ENCODE results near the gene CTRL. TPM values are rescaled to one million over a fixed set of nuclear protein-coding genes. Genes with fewer than 3 reads are reported as not detected.
A peak's percentile ranks its signal among the peaks of the same experiment; 100 is the strongest.

Gene CTRL
- total and polyA plus RNA-seq, 2 donors, result 0.91 TPM; not detected in 1

DNA sequence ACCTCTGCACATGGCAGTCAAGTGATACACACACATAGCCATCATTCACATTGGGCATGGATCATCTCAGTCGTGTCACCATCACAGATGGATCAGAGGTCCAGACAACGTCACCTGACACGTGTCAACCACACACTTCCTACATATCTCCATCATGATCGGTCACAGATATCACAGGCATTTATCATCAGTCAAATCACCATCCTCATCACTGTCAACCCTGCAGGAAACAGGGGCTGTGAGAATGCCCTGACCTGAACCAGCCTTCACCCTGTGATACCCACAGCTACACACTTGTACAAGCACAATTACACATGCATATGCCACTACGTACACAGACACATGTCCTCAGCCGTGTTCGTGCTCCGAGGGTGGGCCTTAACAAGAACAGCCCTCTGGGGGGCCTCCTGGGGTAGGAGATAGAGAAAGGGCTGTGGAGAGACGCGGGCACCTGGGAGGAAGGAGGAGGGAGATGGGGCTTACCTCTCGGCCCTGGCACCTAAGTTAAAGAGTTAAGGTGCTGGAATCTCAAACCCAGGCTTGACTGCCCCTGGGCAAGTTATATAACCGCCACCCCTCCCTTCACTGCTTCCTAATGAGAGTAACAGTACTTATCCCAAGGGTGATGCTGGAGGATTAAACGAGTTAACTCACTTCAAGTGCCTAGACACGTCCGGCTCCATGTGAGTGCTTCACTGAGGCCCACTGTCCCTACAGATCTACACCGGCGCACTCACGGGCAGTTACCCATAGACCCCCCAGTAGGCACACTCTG is 35.7 kb upstream of the CTRL start:
- no peak for DNase-seq (ENCODE audit: extremely low spot score)
- Histone ChIP-seq H3K4me1 (ENCODE audit: insufficient read depth) (no peaks in the 10 kb centered on the region), H3K36me3 (ENCODE audit: insufficient read depth) (no peaks in the 10 kb centered on the region), H3K4me3 (ENCODE audit: low read depth, low read length) (peak overlapping the region; percentile 84), H3K27ac (ENCODE audit: low read depth) (no peak overlapping the region)
- 3% methylated on average over 18 of the region's 18 CpGs for WGBS

DNA sequence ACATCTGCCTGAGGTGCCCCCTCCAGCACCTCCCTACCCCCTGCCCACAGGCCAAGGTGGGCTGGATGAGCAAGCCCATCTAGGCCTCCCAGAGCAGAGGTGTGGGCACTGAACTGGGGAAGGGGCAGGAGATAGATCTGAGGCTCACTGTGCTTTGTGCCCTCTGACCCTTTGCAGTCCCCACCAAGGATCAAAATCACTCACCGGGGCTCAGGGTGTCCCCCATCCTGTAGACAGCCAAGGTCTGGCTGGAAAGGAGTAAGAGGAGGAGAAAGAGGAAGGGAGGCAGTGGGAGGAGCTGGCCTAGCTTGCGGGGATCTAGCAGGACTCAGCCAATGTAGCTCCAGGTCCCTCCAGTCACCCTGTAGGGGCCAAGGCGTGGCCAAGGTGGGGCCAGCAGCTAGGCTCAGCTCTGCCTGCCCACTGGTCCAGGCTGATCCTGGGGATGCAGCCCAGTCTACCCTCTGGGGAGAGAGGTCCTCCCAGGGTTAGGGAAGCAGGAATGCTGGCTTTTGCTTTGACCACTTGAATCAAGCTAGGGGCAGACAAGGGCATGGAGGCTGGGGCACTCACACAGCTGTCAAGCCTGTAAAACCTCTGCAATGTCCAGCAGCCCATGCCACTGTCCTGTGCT is 35.0 kb upstream of the CTRL start:
- Histone ChIP-seq H3K27ac (ENCODE audit: low read depth) (no peak overlapping the region), H3K4me3 (ENCODE audit: low read depth, low read length) (peak overlapping the region; percentile 84), H3K36me3 (ENCODE audit: insufficient read depth) (no peaks in the 10 kb centered on the region), H3K4me1 (ENCODE audit: insufficient read depth) (no peaks in the 10 kb centered on the region)
- no peak for DNase-seq (ENCODE audit: extremely low spot score)
- WGBS, result 24% methylated on average over 3 of the region's 3 CpGs

DNA sequence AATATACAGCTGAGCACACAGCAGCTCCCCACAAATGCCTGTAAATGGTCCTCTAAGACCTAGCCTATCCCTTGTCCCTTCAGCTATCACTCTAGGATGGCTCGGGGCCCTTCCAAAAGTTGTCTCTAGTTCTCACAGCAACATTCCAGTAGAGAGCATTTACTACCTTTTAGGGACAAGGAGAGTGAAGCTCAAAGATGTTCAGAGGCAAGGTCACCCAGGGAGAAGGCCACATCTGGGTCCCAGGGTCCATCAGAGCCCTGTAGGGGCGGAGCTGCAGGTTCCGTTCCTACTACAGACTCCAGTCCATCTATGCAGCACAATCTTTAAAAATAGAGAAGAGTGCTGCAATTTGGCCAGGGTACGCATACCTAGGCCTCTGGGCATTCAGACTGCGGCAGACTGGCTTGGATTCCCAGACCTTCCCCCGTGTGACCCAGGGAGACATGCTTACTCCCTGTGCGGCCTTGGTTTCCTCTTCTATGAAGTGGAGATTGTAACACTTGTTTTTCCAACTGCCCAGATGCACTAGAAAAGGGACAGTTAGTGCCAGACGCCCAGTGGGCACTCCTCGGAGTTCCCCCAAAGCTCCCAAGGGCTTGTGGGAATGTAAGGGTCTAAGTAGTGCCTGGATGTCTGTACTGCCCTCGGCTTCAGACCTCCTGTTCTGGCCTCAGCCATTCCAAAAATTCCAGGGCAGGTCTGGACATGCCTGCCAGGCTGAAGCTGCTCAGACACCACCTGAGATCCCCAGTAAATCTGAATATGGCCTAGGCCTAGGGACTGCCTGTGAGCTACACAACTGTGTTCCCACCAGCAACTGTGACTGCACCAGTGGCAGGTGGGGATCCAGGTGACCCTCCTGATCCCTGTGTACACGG is 34.2 kb upstream of the CTRL start:
- no peak overlapping the region for H3K27ac ChIP-seq (ENCODE audit: low read depth)
- no peaks in the 10 kb centered on the region for H3K36me3 ChIP-seq (ENCODE audit: insufficient read depth)
- WGBS, result 51% methylated on average over 11 of the region's 11 CpGs
- no peak for DNase-seq (ENCODE audit: extremely low spot score)
- no peak overlapping the region for H3K4me3 ChIP-seq (ENCODE audit: low read depth, low read length)
- no peaks in the 10 kb centered on the region for H3K4me1 ChIP-seq (ENCODE audit: insufficient read depth)

DNA sequence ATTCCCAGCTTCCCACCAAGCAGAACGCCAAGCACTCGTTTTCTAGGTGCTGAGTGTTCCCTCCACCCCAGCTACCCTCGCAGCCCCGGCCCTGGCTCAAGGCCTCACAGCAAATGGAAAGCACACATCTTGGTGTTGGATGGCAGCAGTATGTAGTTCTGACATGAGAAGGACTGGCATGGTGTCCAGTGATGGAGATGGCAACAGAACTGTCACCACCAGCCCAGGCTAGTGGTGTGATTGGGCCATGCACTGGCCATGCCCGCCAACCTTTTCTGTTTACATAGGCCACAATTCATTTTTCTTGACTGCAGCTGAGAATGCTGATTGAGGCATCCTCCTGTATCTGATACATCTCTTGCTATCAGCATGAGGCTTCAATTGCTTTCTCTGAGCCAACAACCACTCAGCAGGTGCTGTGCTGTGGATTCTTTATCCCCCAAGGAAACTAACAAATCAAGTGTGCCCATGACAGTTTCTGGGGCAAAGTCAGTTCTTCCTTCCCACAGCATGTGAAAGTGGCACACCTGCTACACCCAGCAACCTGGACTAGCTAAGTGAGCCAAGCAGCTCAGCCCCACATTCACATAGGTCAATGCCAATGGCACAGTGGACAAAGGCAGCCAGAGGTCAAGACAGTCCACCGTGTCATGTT is 32.9 kb upstream of the CTRL start:
- Histone ChIP-seq H3K4me3 (ENCODE audit: low read depth, low read length) (no peak overlapping the region), H3K27ac (ENCODE audit: low read depth) (no peak overlapping the region), H3K36me3 (ENCODE audit: insufficient read depth) (no peaks in the 10 kb centered on the region), H3K4me1 (ENCODE audit: insufficient read depth) (no peaks in the 10 kb centered on the region)
- no peak for DNase-seq (ENCODE audit: extremely low spot score)
- WGBS, result 83% methylated on average over 6 of the region's 6 CpGs

DNA sequence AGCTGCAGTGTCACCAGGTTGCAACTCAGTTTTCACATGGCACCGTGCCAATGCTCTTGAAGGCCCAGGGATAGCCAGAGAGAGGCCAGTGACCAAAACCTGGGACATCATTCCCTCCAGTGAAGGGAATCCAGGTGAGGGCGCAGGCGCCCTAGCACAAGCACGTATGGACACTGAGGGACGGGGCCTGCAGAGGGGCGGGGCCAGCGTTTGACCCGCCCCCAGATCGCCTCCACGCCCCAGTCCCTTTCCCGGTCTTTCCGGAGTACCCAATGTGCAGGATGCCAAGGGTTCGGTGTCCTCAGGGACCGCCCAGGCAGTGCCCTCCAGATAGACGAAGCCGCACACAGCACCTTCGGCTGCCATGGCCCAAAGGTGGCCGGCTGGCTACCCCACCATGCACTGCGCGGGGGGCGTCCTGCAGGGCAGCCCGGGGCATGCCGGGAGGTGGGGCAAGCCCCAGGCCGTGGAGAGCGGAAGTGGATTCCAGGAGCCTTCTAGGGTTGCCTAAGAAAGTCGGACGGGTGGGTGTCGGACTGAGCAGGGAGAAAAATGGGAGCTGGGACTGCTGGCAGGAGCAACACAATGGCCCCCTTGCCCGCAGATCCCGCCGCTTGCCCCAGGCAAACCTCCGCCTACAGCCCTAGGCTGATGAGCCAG is 32.1 kb upstream of the CTRL start:
- Histone ChIP-seq H3K27ac (ENCODE audit: low read depth) (no peak overlapping the region), H3K36me3 (ENCODE audit: insufficient read depth) (no peaks in the 10 kb centered on the region), H3K4me1 (ENCODE audit: insufficient read depth) (no peaks in the 10 kb centered on the region), H3K4me3 (ENCODE audit: low read depth, low read length) (no peak overlapping the region)
- no peak for DNase-seq (ENCODE audit: extremely low spot score)
- 47% methylated on average over 32 of the region's 32 CpGs for WGBS

DNA sequence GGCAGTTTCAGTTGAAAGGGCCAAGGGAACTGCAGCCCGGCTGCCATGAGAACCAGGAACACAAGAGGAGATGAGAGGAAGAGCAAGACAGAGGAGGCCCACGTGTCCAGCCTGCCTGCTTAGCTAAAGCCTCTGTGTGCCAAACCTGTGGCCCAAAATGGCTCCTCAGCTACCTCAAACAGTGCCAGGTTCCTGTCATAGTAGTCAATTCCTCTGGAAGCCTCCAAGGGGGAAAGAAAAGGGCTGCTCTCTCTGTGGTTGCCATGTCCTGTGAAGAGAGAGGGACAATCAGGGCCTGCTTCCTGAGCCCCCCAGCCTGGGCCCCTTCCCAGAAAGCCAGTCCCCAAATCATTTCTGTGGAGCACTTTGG is 31.6 kb upstream of the CTRL start:
- WGBS, result 66% methylated on average over 2 of the region's 2 CpGs
- H3K36me3 ChIP-seq (ENCODE audit: insufficient read depth), result no peaks in the 10 kb centered on the region
- DNase-seq (ENCODE audit: extremely low spot score), result no peak
- no peaks in the 10 kb centered on the region for H3K4me1 ChIP-seq (ENCODE audit: insufficient read depth)
- no peak overlapping the region for H3K4me3 ChIP-seq (ENCODE audit: low read depth, low read length)
- H3K27ac ChIP-seq (ENCODE audit: low read depth), result no peak overlapping the region

DNA sequence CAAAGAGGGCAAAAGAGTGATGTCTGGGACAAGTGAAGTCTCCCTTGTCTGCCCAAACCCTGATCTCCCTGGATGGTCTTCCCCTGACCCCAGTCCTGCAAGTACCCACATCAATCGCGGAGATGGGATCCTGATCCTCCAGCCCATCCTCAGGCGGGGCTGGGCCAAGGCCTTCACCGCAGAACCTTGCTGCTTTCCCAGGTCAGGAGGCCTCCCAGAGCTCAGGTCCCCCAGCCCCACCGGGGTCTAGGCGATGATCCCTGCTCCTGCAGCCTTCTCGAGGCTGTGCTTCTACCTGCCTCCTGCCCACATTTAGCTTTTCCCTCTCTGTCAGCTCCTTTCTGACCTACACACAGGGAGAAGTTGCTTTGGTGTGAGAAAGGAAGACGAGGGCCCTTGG is 30.5 kb upstream of the CTRL start:
- Histone ChIP-seq H3K4me3 (ENCODE audit: low read depth, low read length) (no peak overlapping the region), H3K27ac (ENCODE audit: low read depth) (no peak overlapping the region), H3K36me3 (ENCODE audit: insufficient read depth) (no peaks in the 10 kb centered on the region), H3K4me1 (ENCODE audit: insufficient read depth) (no peaks in the 10 kb centered on the region)
- 92% methylated on average over 8 of the region's 8 CpGs for WGBS
- DNase-seq (ENCODE audit: extremely low spot score), result no peak

DNA sequence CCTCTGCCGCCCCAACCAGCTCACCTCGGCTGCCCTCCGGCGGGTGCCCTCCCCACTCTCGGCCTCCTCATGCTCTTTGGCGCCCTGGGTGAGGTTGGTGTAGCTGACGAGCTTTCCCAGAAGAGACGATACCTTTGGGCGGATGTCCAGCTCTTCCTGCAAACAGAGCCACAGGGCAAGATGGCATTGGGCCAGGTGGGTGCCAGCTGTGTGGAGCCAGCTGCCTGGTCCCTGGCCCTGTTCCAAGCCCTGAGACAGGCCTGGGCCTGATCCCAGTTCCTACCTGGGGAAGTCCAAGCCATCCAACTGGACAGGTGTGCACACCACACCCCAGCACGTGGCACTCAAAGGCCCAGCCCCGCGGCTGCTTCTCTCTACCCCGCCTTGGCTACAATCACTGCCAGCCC is 29.9 kb upstream of the CTRL start:
- 80% methylated on average over 13 of the region's 13 CpGs for WGBS

DNA sequence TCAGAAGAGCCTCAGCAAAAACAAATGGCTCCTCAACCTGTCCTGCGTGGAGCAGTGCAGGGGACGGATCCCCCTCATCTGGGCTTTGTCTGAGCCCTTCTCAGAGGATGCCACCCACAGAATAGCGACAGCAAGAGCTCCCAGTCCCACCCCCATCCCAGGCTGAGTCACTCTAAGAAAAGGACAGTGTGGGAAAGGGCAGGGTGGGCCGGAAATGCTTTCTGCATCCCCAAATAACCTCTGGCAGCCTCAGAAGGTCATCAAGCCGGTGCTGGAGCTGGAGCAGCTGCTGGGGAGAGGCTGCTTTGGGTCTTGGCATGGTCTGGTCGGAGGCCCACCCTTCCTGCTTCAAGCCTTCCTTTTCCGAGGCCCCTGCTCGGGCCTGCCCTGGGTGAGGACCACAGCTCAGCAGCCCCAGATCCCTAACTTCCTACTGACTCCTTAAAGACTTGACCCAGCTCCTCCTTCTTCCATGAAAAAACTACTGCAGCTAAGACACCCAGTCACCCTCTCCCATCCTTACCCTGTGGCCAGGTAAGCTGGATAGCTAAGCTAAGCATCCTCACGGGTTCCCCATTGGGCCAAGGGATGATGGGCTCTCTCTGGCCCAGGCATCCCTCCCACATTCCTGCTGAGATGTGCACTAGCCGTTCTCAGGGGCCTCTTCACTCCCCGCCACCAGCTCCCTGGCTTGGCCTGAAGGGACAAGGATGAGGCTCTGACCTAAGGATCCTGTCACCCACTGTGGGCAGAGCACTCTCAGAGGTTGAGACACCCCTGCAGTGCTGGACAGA is 28.1 kb upstream of the CTRL start:
- Histone ChIP-seq H3K4me1 (ENCODE audit: insufficient read depth) (no peaks in the 10 kb centered on the region), H3K27ac (ENCODE audit: low read depth) (no peak overlapping the region), H3K36me3 (ENCODE audit: insufficient read depth) (no peaks in the 10 kb centered on the region), H3K4me3 (ENCODE audit: low read depth, low read length) (no peak overlapping the region)
- DNase-seq (ENCODE audit: extremely low spot score), result no peak
- WGBS, result 48% methylated on average over 11 of the region's 11 CpGs

More for the DNA sequence above, 29.9 kb upstream of the CTRL start:
- DNase-seq (ENCODE audit: extremely low spot score), result no peak
- H3K4me3 ChIP-seq (ENCODE audit: low read depth, low read length), result no peak overlapping the region
- peak overlapping the region; percentile 33 for H3K27ac ChIP-seq (ENCODE audit: low read depth)
- no peaks in the 10 kb centered on the region for H3K36me3 ChIP-seq (ENCODE audit: insufficient read depth)
- H3K4me1 ChIP-seq (ENCODE audit: insufficient read depth), result no peaks in the 10 kb centered on the region

DNA sequence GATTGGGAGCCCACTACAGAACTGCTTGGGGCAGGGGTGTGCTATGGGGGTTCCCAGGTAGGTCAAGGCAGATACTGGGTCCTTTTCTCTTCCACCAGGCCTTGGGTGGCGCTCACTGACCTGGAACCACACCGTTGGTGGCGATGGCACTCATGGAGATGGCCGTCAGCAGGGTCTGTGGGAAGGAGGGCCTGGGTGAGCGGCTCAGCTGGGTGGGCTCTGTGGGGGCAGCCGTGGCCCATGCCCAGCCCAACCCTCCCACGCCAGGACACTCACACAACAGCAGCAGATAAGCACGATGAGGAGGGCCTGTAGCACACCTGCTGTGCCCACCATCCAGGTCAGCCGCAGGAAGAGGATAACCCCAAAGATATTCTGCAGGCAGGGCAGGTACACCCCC is 26.0 kb upstream of the CTRL start:
- H3K36me3 ChIP-seq (ENCODE audit: insufficient read depth), result peaks cover 3% of the 10 kb centered on the region
- H3K27ac ChIP-seq (ENCODE audit: low read depth), result no peak overlapping the region
- H3K4me3 ChIP-seq (ENCODE audit: low read depth, low read length), result no peak overlapping the region
- no peak for DNase-seq (ENCODE audit: extremely low spot score)
- H3K4me1 ChIP-seq (ENCODE audit: insufficient read depth), result no peaks in the 10 kb centered on the region
- 95% methylated on average over 9 of the region's 9 CpGs for WGBS

DNA sequence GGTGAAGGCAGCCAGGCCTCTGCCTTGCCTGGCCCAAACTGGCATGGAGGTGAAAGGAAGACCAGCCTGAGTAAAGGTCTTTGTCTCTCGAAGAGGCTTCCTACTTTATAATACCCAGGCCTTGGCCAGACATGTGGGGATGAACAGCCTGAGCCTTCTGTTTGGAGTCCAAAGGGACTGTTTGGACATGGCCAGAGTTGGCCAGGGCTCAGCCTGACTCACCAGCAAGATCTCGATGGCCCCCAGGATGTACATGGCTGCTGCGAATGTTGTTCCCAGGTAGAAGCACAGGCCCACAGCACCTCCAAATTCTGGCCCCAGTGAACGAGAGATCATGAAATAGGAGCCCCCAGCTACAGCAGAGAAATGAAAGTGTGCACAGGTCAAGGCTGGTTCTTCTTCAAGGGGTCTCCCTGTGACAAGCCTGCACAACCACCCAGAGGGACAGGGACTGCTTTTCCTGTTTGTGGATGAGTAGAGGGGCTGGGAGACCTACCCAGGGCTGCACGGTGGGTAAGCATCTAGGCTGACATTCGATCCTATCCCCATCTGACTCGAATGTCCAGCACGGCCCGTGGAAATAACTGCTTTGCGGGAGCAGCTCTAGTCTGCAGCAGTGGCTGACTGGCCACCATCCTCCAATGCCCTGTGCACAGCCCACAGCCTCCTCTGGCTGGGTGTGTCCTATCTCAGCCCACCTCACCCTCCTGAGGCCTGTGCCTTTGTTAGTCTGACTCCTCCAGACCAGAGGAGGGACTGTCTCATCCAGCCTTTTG is 22.9 kb upstream of the CTRL start:
- WGBS, result 79% methylated on average over 10 of the region's 10 CpGs
- no peak overlapping the region for H3K4me3 ChIP-seq (ENCODE audit: low read depth, low read length)
- H3K27ac ChIP-seq (ENCODE audit: low read depth), result no peak overlapping the region
- peaks cover 3% of the 10 kb centered on the region for H3K36me3 ChIP-seq (ENCODE audit: insufficient read depth)
- DNase-seq (ENCODE audit: extremely low spot score), result no peak
- H3K4me1 ChIP-seq (ENCODE audit: insufficient read depth), result no peaks in the 10 kb centered on the region

Measured in urinary bladder (tissue), 4 donors.